ENCODE measurements around the gene TFF2. TPM values are rescaled to one million over a fixed set of nuclear protein-coding genes. Genes with fewer than 3 reads are reported as not detected.

Gene TFF2
- total and polyA plus RNA-seq, 2 of the 4 experiments (the other 2 are of a cell fraction) = not detected

DNA sequence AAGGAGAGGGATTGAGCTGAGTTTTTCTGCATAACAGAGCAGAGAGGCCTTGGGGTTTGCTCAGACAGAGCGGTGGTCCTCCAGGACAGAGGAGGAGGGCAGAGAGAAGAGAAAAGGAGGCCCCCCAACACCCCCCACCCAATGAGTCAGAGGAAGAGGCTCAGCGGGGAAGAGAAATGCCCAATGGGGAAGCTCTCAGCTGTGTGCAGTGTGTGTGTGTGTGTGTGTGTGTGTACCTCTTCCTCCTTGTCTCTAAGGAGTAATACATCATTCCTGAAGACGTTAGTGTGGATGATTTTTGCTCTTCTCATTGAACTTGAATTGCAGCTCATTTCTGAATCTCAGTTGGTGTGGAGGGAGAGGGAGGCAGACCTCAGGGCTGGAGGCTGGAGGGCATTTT, 36.4 kb upstream of the TFF2 start:
- no peak overlapping the region for H2AK9ac ChIP-seq (replicated peaks; ENCODE audit: low read depth, low read length, poor library complexity)
- H3K56ac ChIP-seq (ENCODE audit: extremely low read depth, insufficient read depth, low read length) = no peak overlapping the region
- no peak overlapping the region for H3K9ac ChIP-seq (ENCODE audit: low read depth, low read length)
- no peak overlapping the region for H2AK5ac ChIP-seq (ENCODE audit: low read depth, low read length)
- no peak overlapping the region for H2BK20ac ChIP-seq (ENCODE audit: low read depth, low read length)
- ChIA-PET POLR2A (ENCODE audit: unreplicated experiment) (no interaction called here), CTCF (no interaction called here)
- DNase-seq (no peak), ATAC-seq (ENCODE audit: low read depth) (no peak)
- H3K18ac ChIP-seq (ENCODE audit: low read depth, low read length) = no peak overlapping the region
- no TSS peak for BruUV-seq (replicated peaks)
- in situ Hi-C loops (cut with MboI; ENCODE audit: low sequenced_read_pairs) (no loop called here), dilution Hi-C loops (cut with HindIII; ENCODE audit: low sequenced_read_pairs, unreplicated experiment) (no loop called here), intact Hi-C loops (cut with micrococcal nuclease) (no loop called here)
- no peak overlapping the region for H3K27ac ChIP-seq (ENCODE audit: insufficient read depth, low read length)
- H2BK15ac ChIP-seq (ENCODE audit: low read depth, low read length) = no peak overlapping the region
- no peak overlapping the region for H4K5ac ChIP-seq (ENCODE audit: low read depth, low read length)
- no peaks in the 10 kb centered on the region for H3K36me3 ChIP-seq (ENCODE audit: control insufficient read depth, insufficient read depth, low read length)
- H3K9me1 ChIP-seq (ENCODE audit: insufficient read depth, low read length) = no peaks in the 10 kb centered on the region
- no peak overlapping the region for H4K91ac ChIP-seq (ENCODE audit: insufficient read depth, low read depth, low read length)
- H3K9me3 ChIP-seq (ENCODE audit: control insufficient read depth, insufficient read depth, low read length) = no peaks in the 10 kb centered on the region; the same call in 1 of the 2 replicates
- no peaks in the 10 kb centered on the region for H4K20me1 ChIP-seq (ENCODE audit: insufficient read depth, low read length)
- no peak overlapping the region for H3K14ac ChIP-seq (replicated peaks; ENCODE audit: low read depth, low read length)
- H4K8ac ChIP-seq (ENCODE audit: low read depth in 2 of 2, low read length in 2 of 2) = no peak overlapping the region
- no CpG with 5 or more reads among the region's 3 CpGs for WGBS, 2 experiments (ENCODE audit: extremely low coverage in 2 of 2, insufficient read length in 1 of 2)
- H3K4me2 ChIP-seq (ENCODE audit: low read depth, low read length) = no peak overlapping the region
- no peak overlapping the region for H3K23ac ChIP-seq (ENCODE audit: low read depth, low read length)
- H2BK120ac ChIP-seq (ENCODE audit: low read depth, low read length) = no peak overlapping the region
- no peak overlapping the region for H2BK5ac ChIP-seq (ENCODE audit: low read depth, low read length, poor library complexity, severe bottlenecking)
- TF ChIP-seq POLR2A (IDR thresholded peaks at IDR 0.05; ENCODE audit: low read depth, low read length) = no peak
- TF ChIP-seq RAD21 (IDR thresholded peaks at IDR 0.05; ENCODE audit: low read length) = no peak
- TF ChIP-seq, protein P1, sequence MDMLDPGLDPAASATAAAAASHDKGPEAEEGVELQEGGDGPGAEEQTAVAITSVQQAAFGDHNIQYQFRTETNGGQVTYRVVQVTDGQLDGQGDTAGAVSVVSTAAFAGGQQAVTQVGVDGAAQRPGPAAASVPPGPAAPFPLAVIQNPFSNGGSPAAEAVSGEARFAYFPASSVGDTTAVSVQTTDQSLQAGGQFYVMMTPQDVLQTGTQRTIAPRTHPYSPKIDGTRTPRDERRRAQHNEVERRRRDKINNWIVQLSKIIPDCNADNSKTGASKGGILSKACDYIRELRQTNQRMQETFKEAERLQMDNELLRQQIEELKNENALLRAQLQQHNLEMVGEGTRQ (IDR thresholded peaks at IDR 0.05; ENCODE audit: low read depth, low read length) = no peak
- no peak for TF ChIP-seq MAFK (IDR thresholded peaks at IDR 0.05; ENCODE audit: low read depth, low read length)
- no peak for TF ChIP-seq CHD1 (IDR thresholded peaks at IDR 0.05; ENCODE audit: low read depth, low read length)
- no peak for TF ChIP-seq RCOR1 (IDR thresholded peaks at IDR 0.05; ENCODE audit: insufficient replicate concordance, low read length)
- TF ChIP-seq BHLHE40 (IDR thresholded peaks at IDR 0.05; ENCODE audit: low read depth, low read length) = no peak
- no peak for TF ChIP-seq SMC3 (IDR thresholded peaks at IDR 0.05; ENCODE audit: low read depth, low read length)
- TF ChIP-seq MAZ (IDR thresholded peaks at IDR 0.05; ENCODE audit: borderline replicate concordance, low read depth, low read length) = no peak
- TF ChIP-seq, protein P2, sequence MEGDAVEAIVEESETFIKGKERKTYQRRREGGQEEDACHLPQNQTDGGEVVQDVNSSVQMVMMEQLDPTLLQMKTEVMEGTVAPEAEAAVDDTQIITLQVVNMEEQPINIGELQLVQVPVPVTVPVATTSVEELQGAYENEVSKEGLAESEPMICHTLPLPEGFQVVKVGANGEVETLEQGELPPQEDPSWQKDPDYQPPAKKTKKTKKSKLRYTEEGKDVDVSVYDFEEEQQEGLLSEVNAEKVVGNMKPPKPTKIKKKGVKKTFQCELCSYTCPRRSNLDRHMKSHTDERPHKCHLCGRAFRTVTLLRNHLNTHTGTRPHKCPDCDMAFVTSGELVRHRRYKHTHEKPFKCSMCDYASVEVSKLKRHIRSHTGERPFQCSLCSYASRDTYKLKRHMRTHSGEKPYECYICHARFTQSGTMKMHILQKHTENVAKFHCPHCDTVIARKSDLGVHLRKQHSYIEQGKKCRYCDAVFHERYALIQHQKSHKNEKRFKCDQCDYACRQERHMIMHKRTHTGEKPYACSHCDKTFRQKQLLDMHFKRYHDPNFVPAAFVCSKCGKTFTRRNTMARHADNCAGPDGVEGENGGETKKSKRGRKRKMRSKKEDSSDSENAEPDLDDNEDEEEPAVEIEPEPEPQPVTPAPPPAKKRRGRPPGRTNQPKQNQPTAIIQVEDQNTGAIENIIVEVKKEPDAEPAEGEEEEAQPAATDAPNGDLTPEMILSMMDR (conservative IDR thresholded peaks at IDR 0.05; ENCODE audit: low read depth, low read length) = no peak
- no peak for TF ChIP-seq RFX5 (IDR thresholded peaks at IDR 0.05; ENCODE audit: low read depth, low read length)
- peaks cover 32% of the 10 kb centered on the region for H3K27me3 ChIP-seq (ENCODE audit: control insufficient read depth, insufficient read depth, low read length)
- no peaks in the 10 kb centered on the region for H3K4me1 ChIP-seq (ENCODE audit: control insufficient read depth, insufficient read depth, low read length)
- H2AFZ ChIP-seq (replicated peaks; ENCODE audit: low read length, poor library complexity) = no peak overlapping the region
- no peaks in the 10 kb centered on the region for H3K79me1 ChIP-seq (ENCODE audit: low read depth in 1 of 2, low read length in 2 of 2)
- no peak overlapping the region for H3K4ac ChIP-seq (ENCODE audit: low read depth, low read length)
- H3K4me3 ChIP-seq (ENCODE audit: insufficient read depth, low read depth, low read length) = no peak overlapping the region
